HEK293 (cell line): ENCODE data around the gene TAS1R2.

Experiments used
- CTCF ChIA-PET: fragments of 350-600 bp; formaldehyde crosslinking; extraction: SDS; loops from one replicate; lab custom pipeline; 2021; ENCODE audit warnings: antibody characterized with exemption; lab: Yijun Ruan, JAX
- POLR2A ChIA-PET: fragments of 300-600 bp; formaldehyde crosslinking; extraction: SDS; loops from one replicate; lab custom pipeline; 2020; ENCODE audit warnings: antibody characterized with exemption, inconsistent platforms; lab: Yijun Ruan, JAX
- H3K27ac ChIP-seq: fragments of 200-500 bp; sonication (Bioruptor generic); 2 replicates; pipeline ENCODE4 v1.5.1; 2014; ENCODE audit warnings: low read depth, low read length, control low read depth, inconsistent platforms; ENCODE audit errors: extremely low read depth
- H3K36me3 ChIP-seq, 2 experiments: fragments of 200-500 bp in 1 of 2; sonication (Bioruptor generic) in 1 of 2; 1 replicate in 1 of 2; 2 replicates in 1 of 2; pipeline ENCODE4 v1.5.1; 2014 to 2017; ENCODE audit warnings: inconsistent platforms in 2 of 2, low read length in 2 of 2; ENCODE audit not compliant: control insufficient read depth in 2 of 2, insufficient read depth in 1 of 2
- H3K4me1 ChIP-seq: fragments of 200-500 bp; sonication (Bioruptor generic); 2 replicates; pipeline ENCODE4 v1.5.1; 2014; ENCODE audit warnings: mild to moderate bottlenecking, low read length, inconsistent platforms; ENCODE audit not compliant: control insufficient read depth, insufficient read depth
- H3K4me3 ChIP-seq: 2 replicates; pipeline ENCODE4 v1.5.1; 2011; ENCODE audit warnings: low read depth, mild to moderate bottlenecking, control low read depth, low read length, moderate library complexity
- H3K9me3 ChIP-seq: fragments of 200-500 bp; sonication (Bioruptor generic); 2 replicates; pipeline ENCODE4 v1.5.1; 2014; ENCODE audit warnings: low read depth, low read length, inconsistent platforms; ENCODE audit not compliant: control insufficient read depth, insufficient read depth
- KLF10 ChIP-seq: fragments of 450-650 bp; IDR thresholded peaks from 2 replicates; pipeline ENCODE4 v1.5.1; 2018; ENCODE audit warnings: missing biosample characterization, mild to moderate bottlenecking, missing genetic modification characterization
- KLF8 ChIP-seq: fragments of 450-650 bp; formaldehyde crosslinking; IDR thresholded peaks from 2 replicates; pipeline ENCODE4 v1.5.1; 2016; ENCODE audit warnings: missing biosample characterization, missing genetic modification characterization
- SCRT1 ChIP-seq: fragments of 450-650 bp; formaldehyde crosslinking; IDR thresholded peaks from 2 replicates; pipeline ENCODE4 v1.5.1; 2016; ENCODE audit warnings: missing biosample characterization, missing genetic modification characterization, borderline replicate concordance
- SCRT2 ChIP-seq: fragments of 450-650 bp; formaldehyde crosslinking; IDR thresholded peaks from 2 replicates; pipeline ENCODE4 v1.5.1; 2016; ENCODE audit warnings: missing biosample characterization, missing genetic modification characterization
- SETDB1 ChIP-seq: IDR thresholded peaks from one replicate; pipeline ENCODE4 v1.6.1; 2017; ENCODE audit warnings: mild to moderate bottlenecking, low read length, moderate library complexity, mixed read lengths; ENCODE audit not compliant: insufficient read length
- SP7 ChIP-seq: fragments of 450-650 bp; formaldehyde crosslinking; IDR thresholded peaks from 2 replicates; pipeline ENCODE4 v1.5.1; 2016; ENCODE audit warnings: missing biosample characterization, missing genetic modification characterization
- ZIC2 ChIP-seq: fragments of 450-650 bp; formaldehyde crosslinking; IDR thresholded peaks from 2 replicates; pipeline ENCODE4 v1.5.1; 2016; ENCODE audit warnings: missing biosample characterization, missing genetic modification characterization
- ZNF146 ChIP-seq: fragments of 450-650 bp; formaldehyde crosslinking; IDR thresholded peaks from 2 replicates; pipeline ENCODE4 v1.5.1; 2016; ENCODE audit warnings: missing biosample characterization, missing genetic modification characterization
- ZNF157 ChIP-seq: fragments of 450-650 bp; formaldehyde crosslinking; IDR thresholded peaks from 2 replicates; pipeline ENCODE4 v1.5.1; 2016; ENCODE audit warnings: missing biosample characterization, missing genetic modification characterization
- ZNF214 ChIP-seq: fragments of 450-650 bp; formaldehyde crosslinking; IDR thresholded peaks from 2 replicates; pipeline ENCODE4 v1.5.1; 2017; ENCODE audit warnings: missing biosample characterization, mild to moderate bottlenecking, missing genetic modification characterization, borderline replicate concordance
- ZNF311 ChIP-seq: fragments of 450-650 bp; formaldehyde crosslinking; IDR thresholded peaks from 2 replicates; pipeline ENCODE4 v1.5.1; 2017; ENCODE audit warnings: missing biosample characterization, missing genetic modification characterization, borderline replicate concordance
- ZNF335 ChIP-seq: fragments of 450-650 bp; formaldehyde crosslinking; conservative IDR thresholded peaks from 2 replicates; pipeline ENCODE4 v1.5.1; 2016; ENCODE audit warnings: missing biosample characterization, missing genetic modification characterization
- ZNF394 ChIP-seq: fragments of 450-650 bp; formaldehyde crosslinking; IDR thresholded peaks from 2 replicates; pipeline ENCODE4 v1.5.1; 2016; ENCODE audit warnings: missing biosample characterization, missing genetic modification characterization, mild to moderate bottlenecking, moderate library complexity, borderline replicate concordance
- ZNF433 ChIP-seq: fragments of 450-650 bp; formaldehyde crosslinking; IDR thresholded peaks from 2 replicates; pipeline ENCODE4 v1.5.1; 2016; ENCODE audit warnings: missing biosample characterization, missing genetic modification characterization, low read depth
- ZNF548 ChIP-seq: fragments of 450-650 bp; formaldehyde crosslinking; IDR thresholded peaks from 2 replicates; pipeline ENCODE4 v1.5.1; 2016; ENCODE audit warnings: missing biosample characterization, missing genetic modification characterization
- ZNF555 ChIP-seq: fragments of 450-650 bp; formaldehyde crosslinking; conservative IDR thresholded peaks from 2 replicates; pipeline ENCODE4 v1.5.1; 2017; ENCODE audit warnings: missing biosample characterization, mild to moderate bottlenecking, missing genetic modification characterization, inconsistent platforms
- ZNF610 ChIP-seq: fragments of 450-650 bp; formaldehyde crosslinking; IDR thresholded peaks from 2 replicates; pipeline ENCODE4 v1.5.1; 2016; ENCODE audit warnings: missing biosample characterization, missing genetic modification characterization, borderline replicate concordance
- ZNF660 ChIP-seq: fragments of 450-650 bp; IDR thresholded peaks from 2 replicates; pipeline ENCODE4 v1.5.1; 2018; ENCODE audit warnings: missing biosample characterization, mild to moderate bottlenecking, missing genetic modification characterization
- ZNF707 ChIP-seq: fragments of 450-650 bp; formaldehyde crosslinking; IDR thresholded peaks from 2 replicates; pipeline ENCODE4 v1.5.1; 2016; ENCODE audit warnings: missing biosample characterization, missing genetic modification characterization
- ZSCAN16 ChIP-seq: fragments of 450-650 bp; formaldehyde crosslinking; IDR thresholded peaks from 2 replicates; pipeline ENCODE4 v1.5.1; 2016; ENCODE audit warnings: missing biosample characterization, missing genetic modification characterization
- ZXDB ChIP-seq: fragments of 450-650 bp; formaldehyde crosslinking; IDR thresholded peaks from 2 replicates; pipeline ENCODE4 v1.5.1; 2016; ENCODE audit warnings: missing biosample characterization, missing genetic modification characterization
- TF ChIP-seq, protein P1 (sequence below): sonication (generic); formaldehyde crosslinking; IDR thresholded peaks from 2 replicates; pipeline ENCODE4 v1.8.1; 2022; ENCODE audit warnings: mild to moderate bottlenecking, moderate library complexity, missing genetic modification reagents
- TF ChIP-seq, protein P2 (sequence below): fragments of 450-650 bp; formaldehyde crosslinking; IDR thresholded peaks from 2 replicates; pipeline ENCODE4 v1.5.1; 2016; ENCODE audit warnings: missing biosample characterization, missing genetic modification characterization
- TF ChIP-seq, protein P3 (sequence below): fragments of 450-650 bp; formaldehyde crosslinking; IDR thresholded peaks from 2 replicates; pipeline ENCODE4 v1.5.1; 2016; ENCODE audit warnings: missing biosample characterization, missing genetic modification characterization
- TF ChIP-seq, protein P4 (sequence below): fragments of 450-650 bp; formaldehyde crosslinking; IDR thresholded peaks from 2 replicates; pipeline ENCODE4 v1.5.1; 2017; ENCODE audit warnings: missing biosample characterization, mild to moderate bottlenecking, missing genetic modification characterization, moderate library complexity

TAS1R2 gene

DNA sequence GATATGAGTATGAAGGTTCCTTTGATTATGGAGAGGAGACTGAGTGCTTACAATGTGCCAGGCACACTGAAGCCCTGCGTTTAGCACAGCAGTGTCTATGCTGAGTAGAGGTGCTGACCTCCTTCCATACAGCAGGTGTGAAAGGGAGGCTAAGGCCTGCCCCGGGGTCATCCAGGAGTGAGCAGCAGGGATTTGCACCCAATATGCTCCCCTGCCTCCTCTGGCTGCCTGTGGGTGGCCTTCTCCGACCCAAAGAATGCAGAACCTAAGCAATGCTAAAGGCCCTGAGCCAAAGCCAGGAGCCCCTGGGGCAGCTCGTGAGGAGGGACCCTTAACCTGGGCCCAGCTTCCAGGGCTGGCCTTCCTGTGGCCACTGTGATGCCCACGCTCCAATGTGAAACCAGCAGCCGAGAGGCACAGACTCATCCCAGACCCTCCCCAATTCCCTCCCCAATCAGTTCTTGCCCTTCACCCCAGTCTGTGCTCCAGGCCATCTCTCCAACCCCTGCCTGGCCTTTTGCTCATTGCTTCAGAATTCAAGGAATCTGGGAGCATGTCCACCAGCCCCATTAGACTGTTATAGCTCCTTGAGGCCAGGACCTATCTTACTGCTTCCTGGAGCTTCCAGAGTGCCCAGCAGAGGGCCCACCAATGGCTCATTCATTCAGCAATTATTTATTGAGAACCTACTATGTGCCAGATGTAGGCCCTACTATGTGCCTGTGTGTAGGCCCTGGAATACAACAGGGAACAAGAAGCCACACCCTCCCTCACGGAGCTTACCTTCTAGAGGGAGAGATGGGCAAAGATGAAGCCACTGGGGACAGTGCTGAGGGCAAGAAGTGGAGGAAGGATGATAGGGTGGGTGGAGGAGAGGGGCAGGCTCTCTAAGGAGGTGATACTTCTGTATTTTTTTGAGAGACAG, 53.3 kb downstream of the TAS1R2 start:
- ChIA-PET POLR2A (no interaction called here), CTCF (interaction anchor here (1.0 to 2.2 kb wide), 4 partner anchors 10 to 209 kb away, joined by 3 to 9 read pairs (median 7); no protein-coding TSS in a partner anchor)
- Histone ChIP-seq H3K4me1 (no peaks in the 10 kb centered on the region), H3K36me3 (no peaks in the 10 kb centered on the region), H3K27ac (no peak overlapping the region), H3K9me3 (no peaks in the 10 kb centered on the region), H3K4me3 (no peak overlapping the region)
- no peak for TF ChIP-seq ZNF433 (tag by site-specific recombination)
- TF ChIP-seq ZIC2 (tag by site-specific recombination): no peak
- TF ChIP-seq ZNF157: no peak
- TF ChIP-seq ZNF548 (tag by site-specific recombination): no peak
- no peak for TF ChIP-seq SETDB1
- no peak for TF ChIP-seq ZNF707 (tag by site-specific recombination)
- TF ChIP-seq, protein P1, sequence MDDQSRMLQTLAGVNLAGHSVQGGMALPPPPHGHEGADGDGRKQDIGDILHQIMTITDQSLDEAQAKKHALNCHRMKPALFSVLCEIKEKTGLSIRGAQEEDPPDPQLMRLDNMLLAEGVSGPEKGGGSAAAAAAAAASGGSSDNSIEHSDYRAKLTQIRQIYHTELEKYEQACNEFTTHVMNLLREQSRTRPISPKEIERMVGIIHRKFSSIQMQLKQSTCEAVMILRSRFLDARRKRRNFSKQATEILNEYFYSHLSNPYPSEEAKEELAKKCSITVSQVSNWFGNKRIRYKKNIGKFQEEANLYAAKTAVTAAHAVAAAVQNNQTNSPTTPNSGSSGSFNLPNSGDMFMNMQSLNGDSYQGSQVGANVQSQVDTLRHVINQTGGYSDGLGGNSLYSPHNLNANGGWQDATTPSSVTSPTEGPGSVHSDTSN: no peak
- no peak for TF ChIP-seq ZNF555 (tag by site-specific recombination)
- TF ChIP-seq SP7: no peak
- no peak for TF ChIP-seq ZNF610
- TF ChIP-seq, protein P2, sequence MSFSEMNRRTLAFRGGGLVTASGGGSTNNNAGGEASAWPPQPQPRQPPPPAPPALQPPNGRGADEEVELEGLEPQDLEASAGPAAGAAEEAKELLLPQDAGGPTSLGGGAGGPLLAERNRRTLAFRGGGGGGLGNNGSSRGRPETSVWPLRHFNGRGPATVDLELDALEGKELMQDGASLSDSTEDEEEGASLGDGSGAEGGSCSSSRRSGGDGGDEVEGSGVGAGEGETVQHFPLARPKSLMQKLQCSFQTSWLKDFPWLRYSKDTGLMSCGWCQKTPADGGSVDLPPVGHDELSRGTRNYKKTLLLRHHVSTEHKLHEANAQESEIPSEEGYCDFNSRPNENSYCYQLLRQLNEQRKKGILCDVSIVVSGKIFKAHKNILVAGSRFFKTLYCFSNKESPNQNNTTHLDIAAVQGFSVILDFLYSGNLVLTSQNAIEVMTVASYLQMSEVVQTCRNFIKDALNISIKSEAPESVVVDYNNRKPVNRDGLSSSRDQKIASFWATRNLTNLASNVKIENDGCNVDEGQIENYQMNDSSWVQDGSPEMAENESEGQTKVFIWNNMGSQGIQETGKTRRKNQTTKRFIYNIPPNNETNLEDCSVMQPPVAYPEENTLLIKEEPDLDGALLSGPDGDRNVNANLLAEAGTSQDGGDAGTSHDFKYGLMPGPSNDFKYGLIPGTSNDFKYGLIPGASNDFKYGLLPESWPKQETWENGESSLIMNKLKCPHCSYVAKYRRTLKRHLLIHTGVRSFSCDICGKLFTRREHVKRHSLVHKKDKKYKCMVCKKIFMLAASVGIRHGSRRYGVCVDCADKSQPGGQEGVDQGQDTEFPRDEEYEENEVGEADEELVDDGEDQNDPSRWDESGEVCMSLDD (tag by site-specific recombination): no peak
- no peak for TF ChIP-seq ZNF311 (tag by site-specific recombination)
- TF ChIP-seq, protein P3, sequence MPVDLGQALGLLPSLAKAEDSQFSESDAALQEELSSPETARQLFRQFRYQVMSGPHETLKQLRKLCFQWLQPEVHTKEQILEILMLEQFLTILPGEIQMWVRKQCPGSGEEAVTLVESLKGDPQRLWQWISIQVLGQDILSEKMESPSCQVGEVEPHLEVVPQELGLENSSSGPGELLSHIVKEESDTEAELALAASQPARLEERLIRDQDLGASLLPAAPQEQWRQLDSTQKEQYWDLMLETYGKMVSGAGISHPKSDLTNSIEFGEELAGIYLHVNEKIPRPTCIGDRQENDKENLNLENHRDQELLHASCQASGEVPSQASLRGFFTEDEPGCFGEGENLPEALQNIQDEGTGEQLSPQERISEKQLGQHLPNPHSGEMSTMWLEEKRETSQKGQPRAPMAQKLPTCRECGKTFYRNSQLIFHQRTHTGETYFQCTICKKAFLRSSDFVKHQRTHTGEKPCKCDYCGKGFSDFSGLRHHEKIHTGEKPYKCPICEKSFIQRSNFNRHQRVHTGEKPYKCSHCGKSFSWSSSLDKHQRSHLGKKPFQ (tag by site-specific recombination): no peak
- no peak for TF ChIP-seq ZNF146 (tag by site-specific recombination)
- TF ChIP-seq KLF8 (tag by site-specific recombination): no peak
- no peak for TF ChIP-seq ZNF214 (tag by site-specific recombination)
- no peak for TF ChIP-seq ZSCAN16 (tag by site-specific recombination)

DNA sequence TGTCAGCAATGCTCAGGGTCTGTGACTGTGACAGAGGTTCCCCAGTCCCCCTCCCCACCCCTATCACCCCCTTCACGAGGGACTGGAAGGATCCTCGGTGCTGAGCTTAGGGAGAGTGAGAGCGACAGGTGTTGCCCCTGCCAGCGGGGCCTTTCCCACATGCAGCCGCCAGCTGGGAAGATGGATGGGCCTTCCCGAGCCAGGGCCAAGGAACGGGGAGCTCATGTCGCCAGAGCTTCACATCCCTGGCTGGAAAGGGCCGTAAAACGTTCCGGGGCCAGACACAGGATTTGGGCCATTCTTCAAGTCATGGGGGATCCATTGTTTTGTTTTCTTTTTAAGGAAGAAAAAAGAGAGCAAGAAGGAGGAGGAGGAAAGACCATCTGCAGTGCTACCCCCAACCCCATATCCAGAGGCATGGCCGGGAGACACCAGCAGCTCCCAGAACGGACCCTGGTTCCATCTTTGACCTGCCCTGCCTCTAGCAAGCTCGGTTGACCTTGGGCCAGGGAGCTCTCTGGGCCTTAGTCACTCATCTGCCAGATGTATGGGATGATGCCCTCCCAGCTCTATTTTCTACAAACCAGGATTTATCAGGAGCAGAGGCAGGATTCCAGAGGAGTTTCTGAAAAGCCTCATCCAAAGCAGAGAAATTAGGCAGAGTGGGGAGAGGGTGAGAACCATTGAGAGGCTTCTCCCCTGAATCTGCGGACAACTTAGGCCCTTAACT, 54.1 kb downstream of the TAS1R2 start:
- no peak overlapping the region for H3K27ac ChIP-seq
- H3K36me3 ChIP-seq: no peaks in the 10 kb centered on the region
- ChIA-PET CTCF (interaction anchor here (1.9 kb wide), 1 partner anchor 14 kb away, joined by 9 read pairs; no protein-coding TSS in a partner anchor), POLR2A (no interaction called here)
- no peaks in the 10 kb centered on the region for H3K9me3 ChIP-seq
- H3K4me1 ChIP-seq: no peaks in the 10 kb centered on the region
- H3K4me3 ChIP-seq: no peak overlapping the region
- TF ChIP-seq ZNF660 (no peak), ZXDB (tag by site-specific recombination) (no peak), ZNF548 (tag by site-specific recombination) (no peak), SCRT1 (tag by site-specific recombination) (peak; percentile 74), ZNF394 (tag by site-specific recombination) (no peak), ZNF335 (no peak), KLF10 (tag by site-specific recombination) (no peak), SCRT2 (peak; percentile 94)
- TF ChIP-seq, protein P4, sequence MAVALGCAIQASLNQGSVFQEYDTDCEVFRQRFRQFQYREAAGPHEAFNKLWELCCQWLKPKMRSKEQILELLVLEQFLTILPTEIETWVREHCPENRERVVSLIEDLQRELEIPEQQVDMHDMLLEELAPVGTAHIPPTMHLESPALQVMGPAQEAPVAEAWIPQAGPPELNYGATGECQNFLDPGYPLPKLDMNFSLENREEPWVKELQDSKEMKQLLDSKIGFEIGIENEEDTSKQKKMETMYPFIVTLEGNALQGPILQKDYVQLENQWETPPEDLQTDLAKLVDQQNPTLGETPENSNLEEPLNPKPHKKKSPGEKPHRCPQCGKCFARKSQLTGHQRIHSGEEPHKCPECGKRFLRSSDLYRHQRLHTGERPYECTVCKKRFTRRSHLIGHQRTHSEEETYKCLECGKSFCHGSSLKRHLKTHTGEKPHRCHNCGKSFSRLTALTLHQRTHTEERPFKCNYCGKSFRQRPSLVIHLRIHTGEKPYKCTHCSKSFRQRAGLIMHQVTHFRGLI (tag by site-specific recombination): no peak
